IPS-NIHi7 (cell line): Measurements from ENCODE around the gene GLIS1.

Experiments
- DNase-seq: peaks from one replicate; pipeline ENCODE4 v3.0.0; 2012; ENCODE audit warnings: mixed read lengths; ENCODE audit errors: extremely low spot score

Gene GLIS1

DNA sequence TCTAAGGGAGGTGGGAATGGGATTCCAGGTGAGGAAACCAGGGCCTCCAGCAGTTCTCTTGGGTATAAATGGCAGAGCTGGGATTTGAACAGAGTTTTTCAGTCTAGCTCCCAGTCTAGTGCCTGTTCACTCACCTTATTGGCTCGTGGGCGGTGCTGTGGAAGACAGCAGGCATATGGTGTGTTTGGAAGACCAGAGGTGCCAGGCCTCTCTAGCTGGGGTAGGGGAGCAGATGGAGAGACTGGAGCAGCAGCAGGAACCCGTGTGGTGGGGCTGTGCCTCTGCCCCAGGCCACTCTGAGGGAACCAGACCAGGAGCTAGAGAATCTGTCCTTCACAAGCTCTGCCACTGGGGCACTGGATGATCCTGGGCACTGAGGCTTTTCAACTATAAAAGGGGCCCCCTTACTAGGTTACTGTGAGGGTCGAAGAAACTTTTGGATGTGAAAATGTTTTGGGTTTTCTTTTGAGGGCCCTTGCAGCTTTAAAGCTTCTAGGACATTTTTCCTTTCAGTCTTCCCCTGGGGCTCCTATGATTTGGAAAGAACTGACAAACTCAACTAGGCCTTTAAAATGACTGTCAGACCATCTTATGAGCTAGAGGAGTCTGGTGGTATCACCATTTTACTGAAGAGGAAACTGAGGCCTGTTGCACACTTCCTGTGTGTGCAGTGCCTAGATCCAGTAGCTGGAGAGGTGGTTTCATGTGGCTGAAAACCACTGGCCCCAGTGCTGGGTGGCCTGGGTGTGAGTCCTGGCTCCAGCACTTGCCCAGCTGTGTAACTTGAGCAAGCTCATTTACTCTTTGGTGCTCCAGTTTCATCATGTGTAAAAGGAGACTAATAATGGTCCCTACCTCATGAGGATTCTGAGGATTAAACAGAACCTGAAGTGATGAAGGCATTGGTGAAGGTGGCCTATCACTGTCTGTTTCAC, 273.7 kb downstream of the GLIS1 start:
- no peak for DNase-seq

GRCh38 chr1:53463961-53464899, 274.7 kb downstream of the GLIS1 start:
- DNase-seq, result no peak

GRCh38 chr1:53462769-53463501, 276.0 kb downstream of the GLIS1 start:
- DNase-seq, result no peak

DNA sequence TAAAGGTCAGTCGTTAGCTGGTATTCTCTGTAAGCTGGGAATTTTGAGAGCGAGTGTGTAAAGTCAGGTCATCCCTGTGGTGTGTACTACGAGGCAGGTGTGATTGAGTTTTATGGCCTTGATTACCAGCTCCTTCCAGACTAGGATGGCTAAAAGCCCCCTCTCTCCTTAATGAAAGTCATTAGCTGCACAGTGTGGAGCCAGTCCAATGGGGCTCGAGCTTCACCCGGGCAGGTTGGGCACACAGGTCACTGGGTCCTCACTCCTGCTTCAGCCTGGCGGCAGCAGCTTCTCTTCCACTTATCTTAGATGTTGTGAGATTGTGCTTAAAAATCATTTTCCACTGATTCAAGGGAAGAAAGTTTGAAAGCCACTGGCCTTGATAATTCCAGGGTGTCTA, 276.8 kb downstream of the GLIS1 start:
- DNase-seq, result no peak

- DNase-seq, result no peak
Observed at GRCh38 chr1:53461323-53462044, 277.5 kb downstream of the GLIS1 start.

GRCh38 chr1:53460666-53461322, 278.2 kb downstream of the GLIS1 start:
- no peak for DNase-seq

- no peak for DNase-seq
Observed at GRCh38 chr1:53460211-53460634, 278.7 kb downstream of the GLIS1 start.

- DNase-seq, result no peak
Observed at GRCh38 chr1:53459321-53460175, 279.4 kb downstream of the GLIS1 start, which contains the start of gene DMRTB1. DMRTB1 (plus strand) TSS chr1:53459399; CDS start chr1:53459454, 55 bp downstream.

DNA sequence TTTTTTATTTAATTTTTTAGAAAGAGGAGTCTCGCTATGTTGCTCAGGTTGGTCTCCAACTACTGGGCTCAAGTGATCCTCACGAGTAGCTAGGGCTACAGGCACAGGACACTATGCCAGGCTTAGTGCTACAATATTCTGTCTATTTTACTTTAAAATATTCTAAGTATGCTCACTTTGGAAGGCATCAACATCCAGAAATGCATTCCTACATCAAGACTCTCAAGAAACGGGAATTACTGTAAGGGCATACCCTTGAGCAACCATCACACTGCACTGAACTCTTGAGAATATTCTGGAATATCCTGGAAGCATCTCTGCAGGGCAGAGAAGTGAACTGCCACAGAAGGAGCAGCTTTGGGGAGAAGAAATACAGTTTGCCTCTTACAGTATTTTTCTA, 280.3 kb downstream of the GLIS1 start:
- no peak for DNase-seq
